ENCODE data around the gene EIF6.

Gene EIF6

GRCh38 chr20:35279533-35280174 lies 4.9 kb downstream of the EIF6 start:
- H3K4me3 ChIP-seq (ENCODE audit: low read depth, low read length): no peak overlapping the region
- DNase-seq (ENCODE audit: low read depth): no peak
- in situ Hi-C loops (cut with HindIII; ENCODE audit: low sequenced_read_pairs): no loop called here
- TF ChIP-seq CTCF (IDR thresholded peaks at IDR 0.05; ENCODE audit: low read depth, low read length, missing control alignments): no peak

DNA sequence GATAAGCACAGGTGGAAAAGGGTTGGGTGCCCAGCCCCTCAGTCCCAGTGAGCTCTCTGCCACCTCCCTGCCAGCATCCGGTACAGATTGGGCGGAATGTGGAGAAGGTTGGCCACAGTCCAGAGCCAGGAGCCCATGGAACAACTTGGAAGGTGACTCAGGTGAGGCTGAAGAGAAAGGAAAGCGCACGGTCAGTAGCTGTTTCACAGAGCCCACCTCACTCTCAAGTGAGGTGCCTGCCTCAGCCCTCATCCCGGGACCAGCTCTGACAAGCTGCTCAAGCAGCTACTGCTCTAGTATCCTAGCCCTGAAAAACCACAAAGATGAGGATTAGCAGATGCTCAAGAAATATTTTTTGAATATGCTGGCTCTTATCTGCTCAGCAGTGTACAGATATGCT lies 5.5 kb downstream of the EIF6 start:
- in situ Hi-C loops (cut with HindIII; ENCODE audit: low sequenced_read_pairs): no loop called here
- TF ChIP-seq CTCF (IDR thresholded peaks at IDR 0.05; ENCODE audit: low read depth, low read length, missing control alignments): no peak
- no peak overlapping the region for H3K4me3 ChIP-seq (ENCODE audit: low read depth, low read length)
- no peak for DNase-seq (ENCODE audit: low read depth)

DNA sequence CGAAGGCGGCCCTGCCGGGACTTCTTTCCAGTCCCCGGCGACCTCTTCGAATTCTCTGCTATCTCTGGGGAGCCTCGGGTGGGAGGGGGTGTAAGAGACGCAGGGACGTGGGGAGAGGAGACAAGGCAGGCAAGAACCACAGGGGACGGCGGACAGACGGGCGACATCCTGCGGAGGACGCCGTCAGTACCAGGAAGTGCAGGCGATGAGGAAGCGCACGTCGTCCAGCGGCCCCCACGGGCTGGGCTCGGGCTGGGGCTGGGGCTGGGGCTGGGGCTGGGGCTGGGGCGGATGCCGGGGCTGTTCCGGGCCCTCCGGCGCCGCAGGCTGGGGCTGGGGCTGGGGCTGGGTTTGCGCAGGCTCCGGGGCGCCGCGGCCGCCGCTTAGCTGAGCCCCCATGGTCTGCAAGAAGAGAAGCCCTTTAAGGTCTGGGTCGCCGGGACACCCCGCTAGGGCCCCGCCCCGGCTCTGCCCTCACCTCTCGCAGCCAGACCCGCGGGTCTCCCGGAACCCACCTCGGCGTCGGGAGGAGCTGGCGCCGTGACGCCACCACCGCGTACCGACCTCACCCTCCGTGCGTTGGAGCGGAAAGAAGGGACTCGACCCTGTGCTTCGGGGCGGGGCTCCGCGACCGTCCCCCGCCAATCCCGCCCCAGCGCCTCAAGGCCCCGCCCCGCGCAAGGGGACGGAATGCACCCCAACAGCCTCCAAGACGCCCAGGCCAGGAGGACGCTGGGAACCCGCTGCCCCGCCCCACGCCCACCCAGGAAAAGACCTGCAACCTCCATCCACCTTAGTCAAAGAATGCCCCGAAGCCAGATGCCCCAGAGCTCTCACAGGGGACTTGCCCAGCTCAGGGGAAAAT lies 6.8 kb downstream of the EIF6 start, which contains the start of gene MMP24OS:
TSS of gene MMP24OS (minus strand) at position 592 of the 865 bp plus-strand sequence. CDS start at position 399, 193 bp downstream.
- DNase-seq (ENCODE audit: low read depth): peak; percentile 34
- in situ Hi-C loops (cut with HindIII; ENCODE audit: low sequenced_read_pairs): no loop called here

DNA sequence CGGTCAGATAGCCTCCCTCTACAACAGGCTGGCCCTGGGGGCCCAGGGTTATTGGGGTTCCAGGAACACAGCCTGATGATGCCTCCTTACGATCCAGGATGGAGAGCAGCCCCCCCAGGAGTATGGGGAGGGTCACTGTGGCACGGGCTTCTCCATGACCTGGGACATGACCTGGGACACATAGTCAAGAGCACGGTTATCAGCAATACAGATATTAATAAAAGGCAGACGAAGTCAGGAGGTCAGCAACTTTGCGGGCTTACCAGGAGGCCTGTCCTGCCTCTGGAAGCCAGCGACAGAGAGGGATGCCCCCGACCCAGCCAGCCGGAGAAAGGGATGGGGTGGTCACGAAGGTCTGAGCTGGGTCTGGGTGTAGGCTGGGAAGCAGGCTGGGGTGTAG lies 7.4 kb downstream of the EIF6 start:
- DNase-seq (ENCODE audit: low read depth): no peak
- no peak for TF ChIP-seq CTCF (IDR thresholded peaks at IDR 0.05; ENCODE audit: low read depth, low read length, missing control alignments)
- H3K4me3 ChIP-seq (ENCODE audit: low read depth, low read length): peak overlapping the region; percentile 73
- in situ Hi-C loops (cut with HindIII; ENCODE audit: low sequenced_read_pairs): no loop called here

More for the DNA sequence above, 6.8 kb downstream of the EIF6 start, which contains the start of gene MMP24OS:
- no peak for TF ChIP-seq CTCF (IDR thresholded peaks at IDR 0.05; ENCODE audit: low read depth, low read length, missing control alignments)
- peak within 1 kb of the TSS; percentile 73 for H3K4me3 ChIP-seq (ENCODE audit: low read depth, low read length)

GRCh38 chr20:35276408-35276807 lies 8.2 kb downstream of the EIF6 start:
- no peak for TF ChIP-seq CTCF (IDR thresholded peaks at IDR 0.05; ENCODE audit: low read depth, low read length, missing control alignments)
- DNase-seq (ENCODE audit: low read depth): no peak
- in situ Hi-C loops (cut with HindIII; ENCODE audit: low sequenced_read_pairs): no loop called here
- H3K4me3 ChIP-seq (ENCODE audit: low read depth, low read length): peak overlapping the region; percentile 73

- in situ Hi-C loops (cut with HindIII; ENCODE audit: low sequenced_read_pairs): no loop called here
- no peak for TF ChIP-seq CTCF (IDR thresholded peaks at IDR 0.05; ENCODE audit: low read depth, low read length, missing control alignments)
- no peak overlapping the region for H3K4me3 ChIP-seq (ENCODE audit: low read depth, low read length)
- no peak for DNase-seq (ENCODE audit: low read depth)
These were observed 8.8 kb downstream of the EIF6 start for GRCh38 chr20:35275741-35276251.

Data from astrocyte of the cerebellum (primary cell).